GM19035 (cell line): ENCODE results near the gene MAG.

Source experiments
- ATAC-seq: cut with Tn5 transposase; IDR thresholded peaks from one replicate; pipeline ENCODE4 v1.9.1; 2021; ENCODE audit not compliant: unreplicated experiment

MAG gene

DNA sequence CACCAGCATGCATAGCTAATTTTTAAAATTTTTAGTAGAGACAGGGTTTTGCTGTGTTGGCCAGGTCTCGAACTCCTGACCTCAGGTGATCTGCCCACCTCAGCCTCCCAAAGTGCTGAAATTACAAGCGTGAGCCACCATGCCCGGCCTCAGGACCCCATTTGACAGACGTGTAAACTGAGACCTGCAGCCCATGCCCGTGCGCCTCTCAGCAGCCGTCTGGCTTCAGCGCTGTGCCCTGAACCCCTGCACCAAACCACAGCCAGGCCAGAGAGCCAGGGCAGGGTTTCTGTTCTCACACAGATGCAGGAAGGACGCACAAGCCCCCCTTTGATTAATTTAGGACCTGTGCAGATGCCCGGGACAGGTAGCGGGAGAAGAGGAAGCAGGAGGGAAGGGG, 48.5 kb downstream of the MAG start:
- no peak for ATAC-seq

DNA sequence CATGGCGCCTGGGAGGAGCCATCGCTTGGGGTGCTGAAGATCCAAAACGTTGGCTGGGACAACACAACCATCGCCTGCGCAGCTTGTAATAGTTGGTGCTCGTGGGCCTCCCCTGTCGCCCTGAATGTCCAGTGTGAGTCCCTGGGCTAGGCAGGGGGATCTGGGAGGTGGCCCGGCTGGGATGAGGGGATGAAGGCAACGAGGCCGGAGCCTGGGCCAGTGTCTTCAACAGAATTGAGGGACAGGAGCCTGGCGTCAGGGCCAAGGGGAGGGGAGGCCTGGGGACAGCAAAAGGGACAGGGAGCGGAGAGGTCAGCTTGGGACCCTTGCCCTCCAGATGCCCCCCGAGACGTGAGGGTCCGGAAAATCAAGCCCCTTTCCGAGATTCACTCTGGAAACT, 49.0 kb downstream of the MAG start:
- no peak for ATAC-seq

DNA sequence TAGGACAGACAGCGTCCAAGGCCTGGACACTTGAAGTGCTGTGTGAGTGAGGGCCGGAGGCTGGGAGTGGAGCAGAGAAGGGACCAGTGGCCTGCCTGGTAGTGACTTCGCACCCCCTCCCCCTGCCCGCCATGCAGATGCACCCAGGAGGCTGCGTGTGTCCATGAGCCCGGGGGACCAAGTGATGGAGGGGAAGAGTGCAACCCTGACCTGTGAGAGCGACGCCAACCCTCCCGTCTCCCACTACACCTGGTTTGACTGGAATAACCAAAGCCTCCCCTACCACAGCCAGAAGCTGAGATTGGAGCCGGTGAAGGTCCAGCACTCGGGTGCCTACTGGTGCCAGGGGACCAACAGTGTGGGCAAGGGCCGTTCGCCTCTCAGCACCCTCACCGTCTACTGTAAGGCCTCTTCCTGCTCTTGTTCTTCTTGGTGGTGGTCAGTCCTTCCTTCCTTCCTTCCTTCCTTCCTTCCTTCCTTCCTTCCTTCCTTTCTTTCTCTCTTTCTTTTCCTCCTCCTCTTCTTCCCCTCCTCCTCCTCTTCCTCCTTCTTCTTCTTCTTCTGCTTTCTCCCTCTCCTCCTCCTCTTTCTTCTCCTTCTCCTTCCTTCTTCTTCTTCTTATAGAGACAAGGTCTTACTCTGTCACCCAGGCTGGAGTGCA, 49.7 kb downstream of the MAG start:
- no peak for ATAC-seq

DNA sequence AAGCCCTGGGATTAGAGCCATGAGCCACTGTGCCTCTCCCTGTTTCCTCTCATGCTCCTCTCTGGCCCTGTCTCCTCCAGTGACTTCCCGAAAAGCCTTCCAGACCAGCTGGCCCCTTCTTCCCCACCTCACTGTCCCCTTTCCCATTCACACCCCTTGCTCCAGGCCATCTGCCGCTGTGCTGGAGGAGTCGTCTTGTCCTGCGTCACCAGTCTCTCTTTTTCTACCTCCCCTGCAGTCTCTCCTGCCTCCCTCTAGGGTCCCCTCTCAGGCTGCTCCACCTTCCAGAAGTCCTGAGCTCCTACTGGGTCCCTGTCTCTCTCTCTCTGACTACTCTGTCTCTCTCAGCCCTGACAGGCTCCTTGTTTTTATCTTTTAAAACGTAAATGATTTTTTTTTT, 50.5 kb downstream of the MAG start:
- no peak for ATAC-seq

DNA sequence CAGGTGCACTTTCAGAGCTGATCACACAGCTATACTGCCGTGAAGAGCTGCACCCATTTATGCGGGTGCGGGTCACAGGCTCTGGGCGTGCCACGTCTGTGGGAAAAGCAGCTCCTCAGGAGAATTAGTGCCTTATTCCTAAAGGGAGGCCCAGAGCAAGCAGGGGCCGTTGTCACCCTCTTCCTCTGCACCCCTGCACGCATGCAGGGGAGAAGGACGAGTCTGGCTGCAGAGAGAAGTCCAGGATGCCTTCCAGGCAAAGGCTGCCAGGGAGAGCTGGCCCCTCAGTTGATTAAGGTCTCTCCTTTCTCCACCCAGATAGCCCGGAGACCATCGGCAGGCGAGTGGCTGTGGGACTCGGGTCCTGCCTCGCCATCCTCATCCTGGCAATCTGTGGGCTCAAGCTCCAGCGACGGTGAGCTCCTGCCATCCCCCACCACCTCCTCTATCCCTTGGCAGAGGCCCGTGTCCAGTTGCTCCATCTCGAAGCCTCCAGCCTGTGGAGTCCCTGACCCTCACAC, 52.6 kb downstream of the MAG start:
- no peak for ATAC-seq

DNA sequence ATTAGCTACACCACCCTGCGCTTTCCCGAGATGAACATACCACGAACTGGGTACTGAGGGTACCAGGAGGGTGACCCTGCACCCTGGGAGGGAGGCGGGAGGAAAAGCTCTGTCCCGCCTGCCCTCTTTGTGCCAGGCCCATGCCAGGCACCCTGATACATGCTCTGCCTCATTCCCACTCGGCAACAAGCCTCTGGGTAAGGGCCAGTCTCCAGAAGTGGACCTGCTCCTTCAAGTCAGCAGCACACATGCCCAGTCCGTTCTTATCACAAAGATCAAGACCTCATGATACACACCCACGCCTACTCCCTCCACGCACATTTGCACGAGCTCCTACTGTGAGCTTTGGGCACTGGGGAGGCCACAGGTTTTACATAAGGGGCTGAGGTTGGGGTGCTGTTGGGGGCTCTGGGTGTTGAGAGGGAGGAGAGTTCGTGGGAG, 53.7 kb downstream of the MAG start:
- ATAC-seq, result no peak

DNA sequence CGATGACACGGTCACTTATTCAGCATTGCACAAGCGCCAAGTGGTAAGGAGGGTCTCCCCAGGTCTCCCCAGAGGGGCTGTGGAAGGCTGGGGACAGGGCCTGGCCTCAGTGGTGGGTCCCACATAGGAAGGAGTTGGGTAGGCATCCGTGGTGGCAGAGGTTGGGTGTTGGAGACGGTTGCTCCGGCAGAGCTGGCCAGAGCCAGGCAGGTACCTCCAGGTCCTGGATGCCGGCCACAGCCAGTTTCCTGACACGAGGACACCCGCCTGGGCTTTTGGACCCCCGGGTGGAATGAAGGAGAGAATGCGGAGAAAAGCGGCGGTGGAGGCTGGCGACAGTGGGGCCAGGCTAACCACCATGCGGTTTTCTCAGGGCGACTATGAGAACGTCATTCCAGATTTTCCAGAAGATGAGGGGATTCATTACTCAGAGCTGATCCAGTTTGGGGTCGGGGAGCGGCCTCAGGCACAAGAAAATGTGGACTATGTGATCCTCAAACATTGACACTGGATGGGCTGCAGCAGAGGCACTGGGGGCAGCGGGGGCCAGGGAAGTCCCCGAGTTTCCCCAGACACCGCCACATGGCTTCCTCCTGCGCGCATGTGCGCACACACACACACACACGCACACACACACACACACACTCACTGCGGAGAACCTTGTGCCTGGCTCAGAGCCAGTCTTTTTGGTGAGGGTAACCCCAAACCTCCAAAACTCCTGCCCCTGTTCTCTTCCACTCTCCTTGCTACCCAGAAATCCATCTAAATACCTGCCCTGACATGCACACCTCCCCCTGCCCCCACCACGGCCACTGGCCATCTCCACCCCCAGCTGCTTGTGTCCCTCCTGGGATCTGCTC, 54.5 kb downstream of the MAG start:
- ATAC-seq, result peak; percentile 33

DNA sequence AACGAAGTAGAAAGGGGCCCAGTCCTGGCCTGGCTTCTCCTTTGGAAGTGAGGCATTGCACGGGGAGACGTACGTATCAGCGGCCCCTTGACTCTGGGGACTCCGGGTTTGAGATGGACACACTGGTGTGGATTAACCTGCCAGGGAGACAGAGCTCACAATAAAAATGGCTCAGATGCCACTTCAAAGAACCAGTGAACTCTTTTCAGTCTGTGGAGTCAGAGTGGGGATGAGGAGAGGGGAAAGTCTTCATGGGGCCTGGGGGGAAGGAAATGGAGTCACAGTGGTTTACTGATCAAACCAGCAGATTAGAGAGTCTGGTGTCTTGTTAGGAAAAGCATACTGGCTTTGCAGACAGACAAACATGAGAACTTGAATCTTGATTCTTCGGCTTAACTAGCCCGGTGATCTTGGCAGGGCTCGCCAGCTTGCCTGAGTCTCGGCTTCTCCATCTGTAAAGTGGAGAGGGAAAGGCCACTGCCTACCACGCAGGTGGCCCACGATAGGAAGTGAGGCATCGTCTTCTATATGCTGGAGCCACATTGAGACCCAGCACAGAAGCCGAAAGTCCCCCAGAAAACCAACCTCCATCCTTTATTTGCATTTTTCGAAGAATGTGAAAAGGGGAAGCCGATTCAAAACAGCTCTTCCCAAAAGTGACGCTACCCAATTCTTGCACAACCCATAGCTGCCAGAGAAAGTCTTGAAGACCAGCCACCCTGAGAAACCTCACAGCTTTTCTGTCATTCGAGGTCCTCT, 55.4 kb downstream of the MAG start, which contains the start of gene FFAR1:
TSS of gene FFAR1 (plus strand) at position 732 of the 759 bp plus-strand sequence. CDS start 3,650 bp downstream, outside the sequence.
- peak; percentile 55 for ATAC-seq

DNA sequence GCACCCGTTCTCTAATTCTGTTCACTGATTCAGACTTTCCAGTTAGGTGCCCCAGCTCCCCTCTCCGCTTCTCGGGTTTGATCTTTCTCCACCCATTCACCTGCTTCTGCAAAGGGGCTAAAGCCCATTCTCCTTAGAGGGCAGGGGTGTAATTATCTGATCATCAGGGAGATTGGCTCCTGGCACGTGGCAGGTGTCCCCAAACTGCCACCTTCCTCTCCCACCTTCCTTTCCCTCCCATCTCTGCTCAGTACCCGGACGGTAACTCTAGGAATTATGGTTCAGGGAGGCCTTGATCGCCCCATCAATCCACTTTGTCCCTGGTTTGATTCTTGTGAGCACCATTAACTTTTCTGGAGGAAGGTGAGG, 56.0 kb downstream of the MAG start:
- ATAC-seq, result no peak

DNA sequence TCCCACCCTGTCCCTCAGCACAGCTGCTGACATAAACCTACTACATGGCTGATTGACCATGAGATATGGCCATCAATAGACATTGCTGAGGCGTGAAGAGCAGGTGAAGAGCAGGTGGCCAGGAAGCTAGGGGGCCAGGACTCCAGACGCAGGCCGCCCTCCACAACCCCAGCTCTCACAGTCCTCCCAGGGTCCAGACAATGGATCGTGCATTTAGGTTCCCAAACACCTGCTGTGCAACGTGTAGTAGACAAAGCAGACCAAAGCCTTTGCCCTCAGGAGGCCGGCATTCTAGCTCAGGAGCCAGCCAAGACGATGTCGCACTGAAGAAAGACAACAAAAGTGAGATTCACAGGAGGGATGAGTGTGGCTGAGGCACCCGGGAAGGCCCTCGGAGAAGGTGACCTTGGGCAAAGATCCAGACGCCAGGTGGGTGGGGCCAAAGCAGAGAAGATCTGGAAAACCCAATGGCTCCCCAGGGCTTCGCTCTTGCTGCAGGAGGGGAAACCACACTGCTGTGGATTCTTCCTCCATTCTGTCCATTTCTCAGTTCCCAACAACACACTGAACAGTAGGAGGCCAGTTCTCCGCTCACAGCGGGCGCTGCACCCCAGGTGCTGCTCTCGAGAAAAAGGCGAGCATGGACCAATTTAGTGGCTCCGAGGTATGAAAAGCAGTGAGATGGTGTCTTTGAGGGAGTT, 57.1 kb downstream of the MAG start:
- ATAC-seq, result no peak

DNA sequence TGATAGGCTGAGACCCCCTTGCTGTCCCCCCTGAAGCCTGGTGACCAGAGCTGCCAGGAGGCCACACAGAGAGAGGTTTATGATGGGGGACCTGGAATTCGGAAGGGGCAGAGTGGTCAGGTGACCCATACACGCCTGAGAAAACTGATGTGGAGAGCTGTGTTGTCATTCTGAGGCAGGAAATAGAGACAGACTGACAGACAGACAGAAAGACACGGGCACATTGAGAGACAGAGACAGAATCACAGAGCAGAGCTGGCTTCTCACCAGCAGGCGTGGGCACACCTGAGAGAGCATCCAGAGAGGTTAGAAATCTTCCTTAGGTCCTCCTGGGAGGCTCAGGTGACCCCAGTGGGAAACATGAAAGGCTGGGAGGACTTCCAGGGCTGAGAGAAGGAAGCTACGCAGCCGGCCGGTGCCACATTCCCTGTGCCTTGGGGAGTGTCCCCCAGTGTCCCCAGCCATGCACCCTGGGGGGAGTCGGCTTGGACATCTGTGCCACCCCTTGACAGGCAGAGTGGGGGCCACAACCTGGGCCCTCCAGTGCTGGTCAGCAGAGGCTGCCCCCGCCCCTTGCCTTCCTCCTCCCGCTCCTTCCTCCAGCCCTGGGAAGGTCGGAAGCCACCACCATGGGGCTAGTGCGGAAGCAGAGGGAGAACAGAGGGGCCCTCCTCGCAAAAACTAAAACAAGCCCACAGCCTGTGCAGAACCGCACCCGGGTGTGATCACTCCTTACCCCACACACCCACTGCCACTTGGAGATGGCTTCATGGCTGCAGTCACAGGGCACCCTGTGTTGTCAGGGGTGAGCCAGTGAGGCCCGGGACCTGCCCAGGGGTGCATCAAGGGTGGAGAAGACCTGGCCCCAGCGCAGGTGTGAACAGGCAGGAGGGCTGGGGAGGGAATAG, 57.9 kb downstream of the MAG start:
- no peak for ATAC-seq

DNA sequence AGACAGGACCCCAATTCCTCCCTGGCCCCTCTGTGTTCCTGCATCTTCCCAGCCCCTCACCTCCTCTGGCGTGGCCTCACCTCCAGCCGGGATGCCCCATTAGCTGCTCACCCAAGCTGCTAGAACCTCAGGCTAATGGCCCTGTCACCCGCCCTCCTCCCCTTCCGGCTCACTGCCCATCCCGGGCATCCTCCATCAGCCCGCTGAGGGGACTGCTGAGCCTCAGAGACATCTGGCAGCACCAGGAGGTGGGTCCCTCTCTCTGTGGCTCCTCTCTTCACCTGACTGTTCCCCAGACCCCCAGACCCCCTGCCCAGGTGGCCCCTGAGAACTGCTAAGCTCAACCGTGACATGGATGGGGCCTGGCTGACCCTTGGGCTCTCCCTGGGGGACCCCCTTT, 58.6 kb downstream of the MAG start:
- no peak for ATAC-seq

DNA sequence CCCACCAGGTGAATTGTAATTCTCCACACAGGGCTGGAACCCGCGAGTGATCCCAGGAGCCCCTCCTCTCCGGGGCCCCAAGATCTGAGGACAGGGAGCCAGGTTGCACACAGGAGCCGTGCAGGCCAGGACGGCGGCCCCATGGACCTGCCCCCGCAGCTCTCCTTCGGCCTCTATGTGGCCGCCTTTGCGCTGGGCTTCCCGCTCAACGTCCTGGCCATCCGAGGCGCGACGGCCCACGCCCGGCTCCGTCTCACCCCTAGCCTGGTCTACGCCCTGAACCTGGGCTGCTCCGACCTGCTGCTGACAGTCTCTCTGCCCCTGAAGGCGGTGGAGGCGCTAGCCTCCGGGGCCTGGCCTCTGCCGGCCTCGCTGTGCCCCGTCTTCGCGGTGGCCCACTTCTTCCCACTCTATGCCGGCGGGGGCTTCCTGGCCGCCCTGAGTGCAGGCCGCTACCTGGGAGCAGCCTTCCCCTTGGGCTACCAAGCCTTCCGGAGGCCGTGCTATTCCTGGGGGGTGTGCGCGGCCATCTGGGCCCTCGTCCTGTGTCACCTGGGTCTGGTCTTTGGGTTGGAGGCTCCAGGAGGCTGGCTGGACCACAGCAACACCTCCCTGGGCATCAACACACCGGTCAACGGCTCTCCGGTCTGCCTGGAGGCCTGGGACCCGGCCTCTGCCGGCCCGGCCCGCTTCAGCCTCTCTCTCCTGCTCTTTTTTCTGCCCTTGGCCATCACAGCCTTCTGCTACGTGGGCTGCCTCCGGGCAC, 59.6 kb downstream of the MAG start:
- ATAC-seq, result no peak

DNA sequence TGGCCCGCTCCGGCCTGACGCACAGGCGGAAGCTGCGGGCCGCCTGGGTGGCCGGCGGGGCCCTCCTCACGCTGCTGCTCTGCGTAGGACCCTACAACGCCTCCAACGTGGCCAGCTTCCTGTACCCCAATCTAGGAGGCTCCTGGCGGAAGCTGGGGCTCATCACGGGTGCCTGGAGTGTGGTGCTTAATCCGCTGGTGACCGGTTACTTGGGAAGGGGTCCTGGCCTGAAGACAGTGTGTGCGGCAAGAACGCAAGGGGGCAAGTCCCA, 60.2 kb downstream of the MAG start:
- no peak for ATAC-seq

DNA sequence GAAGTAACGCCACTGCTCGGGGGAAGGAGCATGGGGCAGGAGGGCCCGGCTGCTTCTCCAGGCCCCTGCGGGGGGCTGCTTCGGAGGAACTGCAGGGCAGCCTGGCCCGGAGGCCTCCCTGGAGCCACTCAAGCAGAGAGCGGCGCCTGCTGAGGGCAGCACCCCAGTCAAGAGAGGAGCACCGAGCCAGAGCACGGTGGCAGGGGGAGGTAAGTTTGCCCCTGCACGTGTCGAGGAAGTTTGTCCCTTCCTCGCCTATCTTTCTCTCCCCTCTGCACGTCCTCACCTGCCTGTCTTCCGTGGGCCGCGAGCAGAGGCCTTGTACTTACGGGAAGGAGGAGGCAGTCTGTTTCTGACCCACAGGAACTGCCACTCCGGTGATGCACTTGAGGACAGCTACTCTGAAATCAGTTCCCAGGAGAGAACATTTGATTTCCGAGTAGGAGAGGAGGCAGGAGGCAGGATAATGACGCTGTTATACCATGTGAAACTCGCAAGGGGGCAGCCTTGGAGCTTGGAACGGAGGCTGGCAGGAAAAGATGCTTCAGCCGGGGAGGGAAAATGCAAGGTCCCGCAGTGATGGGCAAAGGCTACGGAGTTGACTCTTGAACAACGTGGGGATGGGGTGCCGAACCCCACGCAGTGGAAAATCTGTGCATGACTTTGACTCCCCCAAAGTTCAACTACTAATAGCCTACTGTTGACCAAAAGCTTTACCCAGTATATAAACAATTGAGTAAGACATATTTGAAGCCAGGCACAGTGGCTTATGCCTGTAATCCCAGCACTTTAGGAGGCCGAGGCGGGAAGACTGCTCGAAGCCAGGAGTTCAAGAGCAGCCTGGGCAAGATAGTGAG, 60.7 kb downstream of the MAG start:
- ATAC-seq, result no peak

DNA sequence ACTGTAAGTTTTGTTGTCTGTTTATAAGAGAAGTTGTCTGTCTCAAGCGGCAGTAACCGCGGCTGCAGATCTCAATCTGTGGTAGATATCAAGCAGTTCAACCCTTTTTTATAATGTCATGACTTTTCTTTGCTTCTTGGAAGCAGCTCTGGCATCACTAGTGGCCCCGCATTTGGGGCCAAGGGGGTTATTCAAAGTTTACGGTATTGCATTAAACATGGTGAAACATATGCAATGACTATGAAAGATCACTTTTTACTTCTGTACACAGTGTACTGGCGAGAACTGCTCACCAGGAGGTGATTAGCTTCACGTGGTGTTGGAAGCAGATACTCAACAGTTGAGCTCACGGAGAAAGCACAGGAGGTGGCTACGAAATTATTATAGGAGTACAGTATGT, 61.7 kb downstream of the MAG start:
- ATAC-seq, result no peak

DNA sequence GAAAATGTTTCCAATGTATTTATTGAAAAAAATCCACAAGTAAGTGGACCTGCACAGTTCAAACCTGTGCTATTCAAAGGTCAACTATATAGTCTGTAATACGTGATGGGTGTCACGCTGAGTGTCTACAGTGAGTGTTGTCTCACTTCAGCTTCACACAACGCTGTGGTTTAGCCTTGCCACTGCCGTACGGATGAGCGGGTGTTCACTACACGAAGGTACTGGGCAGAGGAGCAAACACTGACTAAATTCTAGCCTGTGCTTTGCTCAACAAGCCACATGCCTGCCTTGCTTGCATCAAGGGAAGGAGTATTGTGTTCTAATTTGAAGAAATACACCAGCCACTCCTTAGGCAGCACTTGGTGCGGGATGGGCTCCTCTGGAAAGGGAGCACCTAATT, 62.9 kb downstream of the MAG start:
- ATAC-seq, result no peak

DNA sequence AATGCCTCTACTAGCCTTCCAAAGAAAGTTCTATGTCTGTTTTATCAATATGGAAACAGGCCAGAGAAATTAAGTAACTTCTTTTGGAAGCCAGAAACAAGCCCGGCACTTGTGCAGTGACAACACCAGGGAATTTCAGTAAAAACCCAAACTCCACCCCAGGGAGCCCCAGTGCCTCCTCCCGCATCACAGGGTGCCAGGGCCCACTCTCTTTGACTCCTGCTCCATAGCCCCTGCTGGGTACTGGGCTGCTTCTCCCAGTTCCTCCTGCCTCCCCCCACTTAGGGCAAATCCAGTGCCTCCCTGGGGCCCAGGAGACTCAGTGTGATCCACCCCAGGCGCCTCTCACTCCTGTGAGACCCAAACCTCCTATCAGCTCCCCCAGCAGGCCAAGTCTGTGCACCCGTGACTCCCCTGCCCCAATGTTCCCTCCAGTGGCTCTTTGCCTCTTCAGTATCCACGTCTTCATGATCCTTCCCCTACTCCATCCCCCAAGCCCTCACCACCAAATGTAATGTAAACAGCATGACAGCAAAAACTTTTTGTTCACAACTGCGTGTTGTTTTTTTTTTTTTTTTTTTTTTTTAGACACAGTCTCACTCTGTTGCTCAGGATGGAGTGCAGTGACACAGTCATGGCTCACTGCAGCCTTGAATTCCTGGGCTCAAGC, 64.0 kb downstream of the MAG start:
- no peak for ATAC-seq
